ENCODE data around the gene KCNMA1.

KCNMA1 gene

GRCh38 chr10:77321838-77322237 lies 315.8 kb downstream of the KCNMA1 start:
- peak; percentile 28 for FAIRE-seq
- DNase-seq (ENCODE audit: insufficient read length, low spot score) = no peak

GRCh38 chr10:77320971-77321471 lies 316.6 kb downstream of the KCNMA1 start:
- DNase-seq (ENCODE audit: insufficient read length, low spot score) = no peak
- FAIRE-seq = no peak

GRCh38 chr10:77319557-77319956 lies 318.1 kb downstream of the KCNMA1 start:
- no peak for DNase-seq (ENCODE audit: insufficient read length, low spot score)
- FAIRE-seq = no peak

GRCh38 chr10:77318739-77319138 lies 318.9 kb downstream of the KCNMA1 start:
- DNase-seq (ENCODE audit: insufficient read length, low spot score) = no peak

GRCh38 chr10:77317221-77317620 lies 320.4 kb downstream of the KCNMA1 start:
- FAIRE-seq = no peak
- DNase-seq (ENCODE audit: insufficient read length, low spot score) = no peak

More at GRCh38 chr10:77318739-77319138, 318.9 kb downstream of the KCNMA1 start:
- FAIRE-seq = no peak

GRCh38 chr10:77315496-77316129 lies 322.0 kb downstream of the KCNMA1 start:
- FAIRE-seq (no peak), DNase-seq (ENCODE audit: insufficient read length, low spot score) (no peak)

GRCh38 chr10:77313066-77313750 lies 324.4 kb downstream of the KCNMA1 start:
- FAIRE-seq = no peak

GRCh38 chr10:77311186-77311585 lies 326.4 kb downstream of the KCNMA1 start:
- no peak for DNase-seq (ENCODE audit: insufficient read length, low spot score)
- FAIRE-seq = no peak

More at GRCh38 chr10:77313066-77313750, 324.4 kb downstream of the KCNMA1 start:
- no peak for DNase-seq (ENCODE audit: insufficient read length, low spot score)

GRCh38 chr10:77310288-77310840 lies 327.2 kb downstream of the KCNMA1 start:
- no peak for DNase-seq (ENCODE audit: insufficient read length, low spot score)
- FAIRE-seq = no peak

- FAIRE-seq (no peak), DNase-seq (ENCODE audit: insufficient read length, low spot score) (no peak)
Observed at GRCh38 chr10:77309509-77309908, 328.1 kb downstream of the KCNMA1 start.

GRCh38 chr10:77309092-77309491 lies 328.5 kb downstream of the KCNMA1 start:
- no peak for FAIRE-seq
- DNase-seq (ENCODE audit: insufficient read length, low spot score) = no peak

- no peak for DNase-seq (ENCODE audit: insufficient read length, low spot score)
- peak; percentile 9 for FAIRE-seq
Observed at GRCh38 chr10:77308084-77308732, 329.4 kb downstream of the KCNMA1 start.

GRCh38 chr10:77306666-77307065 lies 330.9 kb downstream of the KCNMA1 start:
- DNase-seq (ENCODE audit: insufficient read length, low spot score) = no peak
- FAIRE-seq = no peak

GRCh38 chr10:77305650-77306632 lies 331.7 kb downstream of the KCNMA1 start:
- no peak for FAIRE-seq
- no peak for DNase-seq (ENCODE audit: insufficient read length, low spot score)

- FAIRE-seq (no peak), DNase-seq (ENCODE audit: insufficient read length, low spot score) (no peak)
Observed at GRCh38 chr10:77304192-77304591, 333.4 kb downstream of the KCNMA1 start.

- FAIRE-seq (no peak), DNase-seq (ENCODE audit: insufficient read length, low spot score) (peak; percentile 22)
Observed at GRCh38 chr10:77301305-77301730, 336.3 kb downstream of the KCNMA1 start.

- FAIRE-seq = no peak
- no peak for DNase-seq (ENCODE audit: insufficient read length, low spot score)
Observed at GRCh38 chr10:77300682-77301302, 336.8 kb downstream of the KCNMA1 start.

GRCh38 chr10:77299320-77299719 lies 338.3 kb downstream of the KCNMA1 start:
- FAIRE-seq (no peak), DNase-seq (ENCODE audit: insufficient read length, low spot score) (no peak)

- DNase-seq (ENCODE audit: insufficient read length, low spot score) = peak; percentile 69
- peak; percentile 31 for FAIRE-seq
Observed at GRCh38 chr10:77297393-77297739, 340.2 kb downstream of the KCNMA1 start.
